CD14-positive monocyte (primary cell): Measurements from ENCODE around the gene DSCAML1. TPM values are rescaled to one million over a fixed set of nuclear protein-coding genes. Genes with fewer than 3 reads are reported as not detected.

Experiments used
- DNase-seq, 3 donors: peaks; one replicate each; pipeline ENCODE4 v3.0.0-alpha.2; 2011 to 2022
- H2AFZ ChIP-seq: 2 replicates; pipeline ENCODE4 v1.6.0; 2012; ENCODE audit warnings: mild to moderate bottlenecking, low read depth, low read length, inconsistent platforms; ENCODE audit not compliant: insufficient read depth, poor library complexity, severe bottlenecking
- H3K27ac ChIP-seq, 2 donors: 1 replicate in 1 of 2; 2 replicates in 1 of 2; pipeline ENCODE4 v1.5.1; 2012 to 2013; ENCODE audit warnings: low read length in 2 of 2, control low read depth in 1 of 2, inconsistent platforms in 1 of 2, low read depth in 1 of 2, mild to moderate bottlenecking in 1 of 2
- H3K27me3 ChIP-seq, 2 donors: one replicate each; pipeline versions ENCODE4 v1.6.0 to v1.6.1; 2011 to 2013; ENCODE audit warnings: low read length in 2 of 2; ENCODE audit not compliant: control insufficient read depth in 2 of 2, insufficient read depth in 2 of 2
- H3K36me3 ChIP-seq, 2 donors: replicated peaks in 1 of 2; 1 replicate in 1 of 2; 2 replicates in 1 of 2; pipeline versions ENCODE4 v1.5.1 to v1.6.1; 2012 to 2013; ENCODE audit warnings: low read length in 2 of 2, control low read depth in 1 of 2, inconsistent platforms in 1 of 2, mild to moderate bottlenecking in 1 of 2; ENCODE audit not compliant: insufficient read depth in 2 of 2, control insufficient read depth in 1 of 2
- H3K4me1 ChIP-seq, 2 donors: 1 replicate in 1 of 2; 2 replicates in 1 of 2; pipeline versions ENCODE4 v1.5.1 to v1.6.1; 2012 to 2013; ENCODE audit warnings: low read length in 2 of 2, control low read depth in 1 of 2, inconsistent platforms in 1 of 2, mild to moderate bottlenecking in 1 of 2, moderate library complexity in 1 of 2; ENCODE audit not compliant: insufficient read depth in 2 of 2, control insufficient read depth in 1 of 2
- H3K4me2 ChIP-seq: replicated peaks from 2 replicates; pipeline ENCODE3; 2012; ENCODE audit warnings: low read length, moderate library complexity, mild to moderate bottlenecking; ENCODE audit not compliant: poor library complexity, severe bottlenecking; ENCODE audit errors: extremely low read depth
- H3K4me3 ChIP-seq, 3 experiments: fragments of 200-600 bp in 1 of 3; sonication (generic) in 1 of 3; replicated peaks in 1 of 3; 1 replicate in 2 of 3; 2 replicates in 1 of 3; pipeline ENCODE4 v1.5.1; 2011 to 2013; ENCODE audit warnings: low read length in 3 of 3, mild to moderate bottlenecking in 3 of 3, control low read depth in 2 of 3, low read depth in 2 of 3, inconsistent platforms in 1 of 3, moderate library complexity in 1 of 3
- H3K79me2 ChIP-seq: 2 replicates; pipeline ENCODE4 v1.6.0; 2012; ENCODE audit warnings: mild to moderate bottlenecking, control low read depth, inconsistent platforms, low read length, moderate library complexity; ENCODE audit not compliant: insufficient read depth
- H3K9ac ChIP-seq: 2 replicates; pipeline ENCODE4 v1.6.0; 2017; ENCODE audit warnings: low read length, mild to moderate bottlenecking; ENCODE audit not compliant: insufficient read depth, poor library complexity, severe bottlenecking
- H3K9me3 ChIP-seq, 2 donors: replicated peaks in 1 of 2; 1 replicate in 1 of 2; 2 replicates in 1 of 2; pipeline versions ENCODE4 v1.5.1 to v1.6.1; 2012 to 2013; ENCODE audit warnings: low read length in 2 of 2, control low read depth in 1 of 2; ENCODE audit not compliant: control insufficient read depth in 1 of 2, insufficient read depth in 1 of 2
- H4K20me1 ChIP-seq: 2 replicates; pipeline ENCODE4 v1.6.0; 2012; ENCODE audit warnings: mild to moderate bottlenecking, low read length, control low read depth, moderate library complexity; ENCODE audit not compliant: insufficient read depth
- H3K27ac Mint-ChIP-seq, 7 donors: one replicate each; pipeline ENCODE4 v1.8.0; 2020; ENCODE audit warnings: mild to moderate bottlenecking in 7 of 7, mixed read lengths in 7 of 7, moderate library complexity in 6 of 7, inconsistent platforms in 2 of 7
- H3K27me3 Mint-ChIP-seq, 3 donors: one replicate each; pipeline ENCODE4 v1.8.0; 2021 to 2022; ENCODE audit warnings: low read depth in 3 of 3, mild to moderate bottlenecking in 3 of 3, mixed read lengths in 3 of 3, moderate library complexity in 3 of 3, inconsistent platforms in 1 of 3
- H3K36me3 Mint-ChIP-seq, 2 donors: one replicate each; pipeline ENCODE4 v1.8.0; 2020; ENCODE audit warnings: mixed read lengths in 2 of 2, inconsistent platforms in 1 of 2, mild to moderate bottlenecking in 1 of 2
- H3K4me1 Mint-ChIP-seq: one replicate; pipeline ENCODE4 v1.8.0; 2020; ENCODE audit warnings: mild to moderate bottlenecking, mixed read lengths
- H3K4me3 Mint-ChIP-seq, 2 donors: one replicate each; pipeline ENCODE4 v1.8.0; 2020; ENCODE audit warnings: mild to moderate bottlenecking in 2 of 2, mixed read lengths in 2 of 2, moderate library complexity in 1 of 2
- H3K9me3 Mint-ChIP-seq, 7 donors: one replicate each; pipeline ENCODE4 v1.8.0; 2020 to 2022; ENCODE audit warnings: mixed read lengths in 7 of 7, mild to moderate bottlenecking in 6 of 7, moderate library complexity in 6 of 7, inconsistent platforms in 2 of 7
- WGBS: methylation state at CpG from one replicate; pipeline ENCODE4 v1.1.5; 2013; ENCODE audit warnings: missing lambda C conversion rate; ENCODE audit not compliant: insufficient coverage; 5-methylcytosine and 5-hydroxymethylcytosine counted together
- intact Hi-C, 2 donors: fragments of 100-400 bp; cut with micrococcal nuclease; formaldehyde crosslinking; loops; one replicate each; pipeline versions ENCODE4 v1.15.0 to v1.15.1; 2023
- polyA plus RNA-seq, 3 donors: library from polyadenylated mRNA; depleted of rRNA in 1 of 3; unstranded in 2 of 3; stranded (reverse) in 1 of 3; fragments of 300-500 nt in 2 of 3; fragments of >200 nt in 1 of 3; fragmentation: Illumina TruSeq in 2 of 3; gene quantifications; 1 replicate in 2 of 3; 2 replicates in 1 of 3; pipeline ENCODE4 v1.2.3, GENCODE V29; 2012 to 2021
- TF ChIP-seq, protein P1 (sequence below): fragments of 200-600 bp; IDR thresholded peaks from one replicate; pipeline ENCODE4 v1.8.0; 2022; ENCODE audit warnings: antibody characterized with exemption, mild to moderate bottlenecking

Gene DSCAML1
- polyA plus RNA-seq, 3 donors, result not detected

DNA sequence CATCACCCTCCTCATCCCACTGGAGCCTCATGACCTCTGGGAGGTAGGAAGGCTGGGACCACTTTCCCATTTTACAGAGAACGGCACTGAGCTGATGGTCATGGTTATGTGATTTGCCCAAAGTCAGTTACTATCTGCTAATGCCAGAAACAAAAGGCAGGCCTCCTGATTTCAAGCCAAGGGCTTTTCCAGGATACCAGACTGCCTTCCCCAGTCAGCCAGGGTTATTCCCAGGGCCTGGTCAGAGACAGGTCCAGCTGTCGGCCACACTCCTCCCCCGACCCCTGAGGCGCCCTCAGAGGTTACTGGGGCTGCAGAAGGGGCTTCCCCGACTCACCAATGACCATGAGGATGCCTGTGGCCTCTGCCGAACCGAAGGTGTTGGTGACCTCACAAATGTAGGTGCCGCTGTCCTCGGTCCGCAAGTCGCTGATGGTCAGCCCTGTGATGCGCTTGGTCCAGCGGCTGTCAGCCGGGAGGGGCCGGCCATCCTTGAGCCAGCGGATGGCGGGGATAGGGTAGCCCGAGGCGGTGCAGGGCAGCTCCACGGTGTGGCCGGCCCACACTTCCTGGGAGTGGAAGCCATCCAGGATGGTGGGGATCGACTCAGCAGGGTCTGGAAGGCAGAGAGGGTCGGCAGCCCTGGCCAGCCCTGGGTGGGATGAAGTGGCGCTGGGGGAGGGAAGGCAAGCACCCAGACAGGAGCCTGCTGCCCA is 272.4 kb downstream of the DSCAML1 start:
- no peaks in the 10 kb centered on the region for H3K9me3 Mint-ChIP-seq
- H3K27ac ChIP-seq, result no peak overlapping the region
- H3K79me2 ChIP-seq, result no peaks in the 10 kb centered on the region
- no peaks in the 10 kb centered on the region for H3K9me3 ChIP-seq
- H3K4me3 Mint-ChIP-seq, result no peak overlapping the region
- H2AFZ ChIP-seq, result no peak overlapping the region
- H4K20me1 ChIP-seq, result no peaks in the 10 kb centered on the region
- H3K36me3 Mint-ChIP-seq, result no peaks in the 10 kb centered on the region
- no peaks in the 10 kb centered on the region for H3K27me3 ChIP-seq
- 94% methylated on average over 24 of the region's 24 CpGs for WGBS
- no peak overlapping the region for H3K9ac ChIP-seq
- intact Hi-C loops, result no loop called here
- H3K27ac Mint-ChIP-seq, result no peak overlapping the region
- H3K27me3 Mint-ChIP-seq, result peaks cover 2 to 5% (median 4%) of the 10 kb centered on the region in 3 donors
- no peaks in the 10 kb centered on the region for H3K4me1 ChIP-seq
- TF ChIP-seq, protein P1, sequence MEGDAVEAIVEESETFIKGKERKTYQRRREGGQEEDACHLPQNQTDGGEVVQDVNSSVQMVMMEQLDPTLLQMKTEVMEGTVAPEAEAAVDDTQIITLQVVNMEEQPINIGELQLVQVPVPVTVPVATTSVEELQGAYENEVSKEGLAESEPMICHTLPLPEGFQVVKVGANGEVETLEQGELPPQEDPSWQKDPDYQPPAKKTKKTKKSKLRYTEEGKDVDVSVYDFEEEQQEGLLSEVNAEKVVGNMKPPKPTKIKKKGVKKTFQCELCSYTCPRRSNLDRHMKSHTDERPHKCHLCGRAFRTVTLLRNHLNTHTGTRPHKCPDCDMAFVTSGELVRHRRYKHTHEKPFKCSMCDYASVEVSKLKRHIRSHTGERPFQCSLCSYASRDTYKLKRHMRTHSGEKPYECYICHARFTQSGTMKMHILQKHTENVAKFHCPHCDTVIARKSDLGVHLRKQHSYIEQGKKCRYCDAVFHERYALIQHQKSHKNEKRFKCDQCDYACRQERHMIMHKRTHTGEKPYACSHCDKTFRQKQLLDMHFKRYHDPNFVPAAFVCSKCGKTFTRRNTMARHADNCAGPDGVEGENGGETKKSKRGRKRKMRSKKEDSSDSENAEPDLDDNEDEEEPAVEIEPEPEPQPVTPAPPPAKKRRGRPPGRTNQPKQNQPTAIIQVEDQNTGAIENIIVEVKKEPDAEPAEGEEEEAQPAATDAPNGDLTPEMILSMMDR, result no peak
- no peaks in the 10 kb centered on the region for H3K36me3 ChIP-seq
- no peak for DNase-seq
- no peak overlapping the region for H3K4me3 ChIP-seq
- H3K4me1 Mint-ChIP-seq, result peaks cover 2% of the 10 kb centered on the region
- H3K4me2 ChIP-seq, result no peak overlapping the region

DNA sequence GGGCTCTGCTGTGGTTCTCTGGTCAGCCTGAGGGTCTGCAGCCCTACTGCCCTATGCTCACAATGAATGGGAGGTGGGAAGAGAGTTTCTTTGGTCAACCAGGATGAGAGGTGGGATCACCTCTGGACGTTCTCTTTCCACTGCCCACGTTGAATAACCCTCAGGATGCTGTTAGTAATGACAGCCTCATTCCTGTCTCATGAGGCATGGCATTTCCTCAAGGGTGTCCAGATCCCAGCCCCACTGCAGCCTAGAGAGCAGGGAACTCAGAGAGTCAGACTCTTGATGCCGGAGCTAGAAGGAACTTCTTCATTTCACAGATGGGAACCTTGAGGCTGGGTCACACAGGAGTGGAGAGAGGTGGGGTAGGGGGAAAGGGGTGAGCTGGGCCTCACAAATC is 273.3 kb downstream of the DSCAML1 start:
- Mint-ChIP-seq H3K9me3 (no peaks in the 10 kb centered on the region), H3K27me3 (peaks cover 2 to 5% (median 4%) of the 10 kb centered on the region in 3 donors), H3K4me1 (no peaks in the 10 kb centered on the region), H3K4me3 (no peak overlapping the region), H3K27ac (no peak overlapping the region), H3K36me3 (no peaks in the 10 kb centered on the region)
- Histone ChIP-seq H3K27ac (no peak overlapping the region), H3K4me3 (no peak overlapping the region), H4K20me1 (no peaks in the 10 kb centered on the region), H3K79me2 (no peaks in the 10 kb centered on the region), H2AFZ (no peak overlapping the region), H3K9ac (no peak overlapping the region), H3K4me1 (no peaks in the 10 kb centered on the region), H3K36me3 (no peaks in the 10 kb centered on the region), H3K4me2 (no peak overlapping the region), H3K27me3 (no peaks in the 10 kb centered on the region), H3K9me3 (no peaks in the 10 kb centered on the region)
- DNase-seq, result no peak
- TF ChIP-seq, protein P1, result no peak
- intact Hi-C loops, result no loop called here
- WGBS, result 94% methylated on average over 3 of the region's 3 CpGs
